ENCODE measurements around the gene B3GAT1. TPM values are rescaled to one million over a fixed set of nuclear protein-coding genes. Genes with fewer than 3 reads are reported as not detected.

Gene B3GAT1
- total RNA-seq, 4 donors from 2014 or later, result 0.14 to 0.16 TPM; not detected in 2

GRCh38 chr11:134372961-134373360 lies 39.1 kb downstream of the B3GAT1 start:
- no peak for TF ChIP-seq POLR2A (IDR thresholded peaks at IDR 0.05)
- TF ChIP-seq EP300 (IDR thresholded peaks at IDR 0.05; ENCODE audit: low read depth), result no peak
- no peak for TF ChIP-seq CTCF (IDR thresholded peaks at IDR 0.05)
- no peak for TF ChIP-seq POLR2AphosphoS5 (IDR thresholded peaks at IDR 0.05)
- H3K4me1 ChIP-seq, result no peaks in the 10 kb centered on the region
- no peaks in the 10 kb centered on the region for H3K27me3 ChIP-seq
- intact Hi-C loops (cut with DNase I; ENCODE audit: low total_unique reads), result no loop called here
- no peak for DNase-seq
- H3K4me3 ChIP-seq, result no peak overlapping the region
- H3K27ac ChIP-seq, result no peak overlapping the region
- in situ Hi-C loops (cut with MboI; ENCODE audit: low pct_ligation_motif_present in 1 of 4, low pct_unique_long_range_greater_than_20kb in 1 of 4, low sequenced_read_pairs in 3 of 4), result no loop called here
- 94% methylated on average over 8 of the region's 8 CpGs; no CpG with 5 or more reads in 1 of the 2 donors for WGBS, 2 donors (ENCODE audit: low coverage in 1 of 2)
- H3K36me3 ChIP-seq, result no peaks in the 10 kb centered on the region
- no peaks in the 10 kb centered on the region for H3K9me3 ChIP-seq

DNA sequence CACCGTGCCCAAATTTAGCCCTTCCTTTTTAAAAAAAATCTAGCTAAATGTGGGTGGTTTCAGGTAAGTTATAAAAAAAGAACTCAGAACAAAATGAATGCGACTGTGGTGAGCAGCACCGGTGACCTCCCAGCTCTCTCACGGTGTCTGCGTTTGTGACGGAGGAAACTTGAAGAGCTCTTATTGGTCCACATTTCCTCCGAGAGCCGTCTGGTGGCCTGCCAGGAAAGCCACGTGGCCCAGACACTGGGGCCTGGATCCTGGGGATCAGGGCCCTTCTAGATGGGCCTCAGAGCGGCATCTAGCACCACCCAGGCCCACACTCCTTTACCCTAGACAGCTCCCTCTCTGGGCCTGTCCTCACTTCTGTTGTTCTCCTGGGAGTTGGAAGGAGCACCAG lies 39.5 kb downstream of the B3GAT1 start:
- Histone ChIP-seq H3K27me3 (no peaks in the 10 kb centered on the region), H3K4me1 (no peaks in the 10 kb centered on the region), H3K27ac (no peak overlapping the region), H3K9me3 (no peaks in the 10 kb centered on the region), H3K36me3 (no peaks in the 10 kb centered on the region), H3K4me3 (no peak overlapping the region)
- WGBS, 2 donors (ENCODE audit: low coverage in 1 of 2), result 67 to 78% methylated on average over 1 to 10 of the region's 10 CpGs
- in situ Hi-C loops (cut with MboI; ENCODE audit: low pct_ligation_motif_present in 1 of 4, low pct_unique_long_range_greater_than_20kb in 1 of 4, low sequenced_read_pairs in 3 of 4) (no loop called here), intact Hi-C loops (cut with DNase I; ENCODE audit: low total_unique reads) (no loop called here)
- TF ChIP-seq POLR2AphosphoS5 (IDR thresholded peaks at IDR 0.05) (no peak), POLR2A (IDR thresholded peaks at IDR 0.05) (no peak), EP300 (IDR thresholded peaks at IDR 0.05; ENCODE audit: low read depth) (no peak), CTCF (IDR thresholded peaks at IDR 0.05) (no peak)
- DNase-seq, result no peak

GRCh38 chr11:134371436-134372185 lies 40.4 kb downstream of the B3GAT1 start:
- no peaks in the 10 kb centered on the region for H3K27me3 ChIP-seq
- H3K4me1 ChIP-seq, result no peaks in the 10 kb centered on the region
- no peaks in the 10 kb centered on the region for H3K9me3 ChIP-seq
- in situ Hi-C loops (cut with MboI; ENCODE audit: low pct_ligation_motif_present in 1 of 4, low pct_unique_long_range_greater_than_20kb in 1 of 4, low sequenced_read_pairs in 3 of 4), result no loop called here
- H3K27ac ChIP-seq, result no peak overlapping the region
- no peak overlapping the region for H3K4me3 ChIP-seq
- no peak for DNase-seq
- intact Hi-C loops (cut with DNase I; ENCODE audit: low total_unique reads), result no loop called here
- H3K36me3 ChIP-seq, result no peaks in the 10 kb centered on the region
- no peak for TF ChIP-seq POLR2A (IDR thresholded peaks at IDR 0.05)
- TF ChIP-seq POLR2AphosphoS5 (IDR thresholded peaks at IDR 0.05), result no peak
- TF ChIP-seq EP300 (IDR thresholded peaks at IDR 0.05; ENCODE audit: low read depth), result no peak
- no peak for TF ChIP-seq CTCF (IDR thresholded peaks at IDR 0.05)
- 88% methylated on average over 22 of the region's 22 CpGs; no CpG with 5 or more reads in 1 of the 2 donors for WGBS, 2 donors (ENCODE audit: low coverage in 1 of 2)

DNA sequence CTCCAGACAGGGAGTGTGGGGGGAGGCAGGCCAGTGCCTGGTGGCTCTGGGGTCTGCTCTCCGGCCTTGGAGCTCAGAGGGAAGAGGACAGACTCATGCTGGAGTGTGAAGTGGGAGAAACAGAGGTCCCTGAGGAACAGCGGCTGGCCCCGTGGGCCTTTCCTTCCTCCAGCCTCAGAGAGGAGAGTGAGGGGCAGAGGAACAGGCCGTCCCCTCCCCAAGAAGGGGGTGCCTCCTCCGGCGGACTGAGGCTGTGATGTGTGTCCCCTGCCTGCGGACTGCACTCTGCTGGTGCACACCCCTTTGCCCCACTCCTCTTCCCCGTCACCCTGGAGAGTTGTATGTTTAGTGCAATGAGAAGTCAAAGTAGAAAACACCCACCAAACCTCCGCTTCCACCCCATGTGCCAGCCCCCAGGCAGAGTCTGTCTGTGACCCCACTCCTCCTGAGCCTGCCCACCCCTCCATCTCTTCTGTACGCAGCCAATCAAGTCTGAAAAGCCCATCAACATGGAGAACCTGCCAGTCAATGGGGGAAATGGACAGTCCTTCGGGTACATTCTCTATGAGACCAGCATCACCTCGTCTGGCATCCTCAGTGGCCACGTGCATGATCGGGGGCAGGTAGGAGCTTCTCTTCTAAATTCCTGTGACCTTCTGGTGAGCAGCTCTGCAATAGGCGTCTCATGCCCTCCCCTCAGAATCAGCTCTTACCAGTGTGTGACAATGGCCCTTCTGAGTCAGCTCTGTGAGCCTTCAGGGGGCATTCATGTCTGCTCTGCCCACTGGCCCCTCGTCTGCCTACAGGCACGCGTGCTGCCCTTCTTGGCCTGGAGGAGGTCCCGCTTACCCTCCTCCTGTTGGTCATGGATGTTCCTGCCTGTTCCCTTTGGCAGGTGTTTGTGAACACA lies 41.3 kb downstream of the B3GAT1 start:
- intact Hi-C loops (cut with DNase I; ENCODE audit: low total_unique reads) (no loop called here), in situ Hi-C loops (cut with MboI; ENCODE audit: low pct_ligation_motif_present in 1 of 4, low pct_unique_long_range_greater_than_20kb in 1 of 4, low sequenced_read_pairs in 3 of 4) (no loop called here)
- no peaks in the 10 kb centered on the region for H3K4me1 ChIP-seq
- no peak overlapping the region for H3K4me3 ChIP-seq
- H3K27me3 ChIP-seq, result no peaks in the 10 kb centered on the region
- no peak overlapping the region for H3K27ac ChIP-seq
- no peaks in the 10 kb centered on the region for H3K9me3 ChIP-seq
- H3K36me3 ChIP-seq, result no peaks in the 10 kb centered on the region
- WGBS, 2 donors (ENCODE audit: low coverage in 1 of 2), result 86 to 88% methylated on average over 2 to 19 of the region's 19 CpGs
- DNase-seq, result no peak
- TF ChIP-seq CTCF (IDR thresholded peaks at IDR 0.05) (no peak), EP300 (IDR thresholded peaks at IDR 0.05; ENCODE audit: low read depth) (no peak), POLR2AphosphoS5 (IDR thresholded peaks at IDR 0.05) (no peak), POLR2A (IDR thresholded peaks at IDR 0.05) (no peak)

Measured in transverse colon (tissue), 4 donors.